GM12892 (cell line): ENCODE measurements around the gene APCDD1.

Experiments used
- POLR2A ChIP-seq: IDR thresholded peaks from 2 replicates; pipeline ENCODE4 v1.6.1; 2011; ENCODE audit warnings: low read depth, low read length, control low read depth
- POLR2AphosphoS5 ChIP-seq: IDR thresholded peaks from 2 replicates; pipeline ENCODE4 v1.6.1; 2011; ENCODE audit warnings: low read depth, low read length, control low read depth

DNA sequence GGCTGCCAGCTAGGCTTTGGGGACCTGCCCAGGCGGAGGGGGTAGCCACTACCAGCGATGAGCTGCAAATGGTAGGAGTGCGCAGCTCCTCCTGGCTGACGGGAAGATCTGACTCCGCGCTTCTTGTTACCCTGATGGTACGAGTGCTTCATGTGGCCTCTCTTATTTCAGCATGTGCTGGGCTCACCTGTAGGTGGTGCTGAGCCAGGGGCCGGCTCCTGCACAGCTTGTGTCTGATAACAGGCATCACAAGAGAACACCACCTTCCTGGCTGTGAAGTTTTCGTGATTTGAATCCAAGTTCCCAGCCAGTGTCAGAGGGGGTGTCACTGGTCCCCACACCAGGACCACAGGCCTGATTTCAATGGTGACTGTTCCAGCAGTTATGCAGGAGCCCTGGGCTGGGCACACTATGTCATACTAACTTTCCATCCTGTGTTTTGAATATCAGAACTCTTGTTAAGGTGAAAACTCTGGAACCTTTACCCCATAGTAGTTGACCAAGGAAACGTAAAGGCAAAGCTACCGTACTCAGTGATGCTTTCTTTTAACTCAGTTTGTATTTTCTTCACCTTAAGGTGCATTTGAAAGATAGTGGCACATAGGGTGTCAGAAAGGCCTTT, 28.0 kb downstream of the APCDD1 start:
- no peak for TF ChIP-seq POLR2A
- no peak for TF ChIP-seq POLR2AphosphoS5
